Muscle layer of colon (tissue), 2 donors: ENCODE results near the gene HAUS3.

Source experiments
- H3K27ac ChIP-seq: one replicate; pipeline ENCODE4 v1.7.0; 2013; ENCODE audit warnings: low read depth, mild to moderate bottlenecking, low read length, moderate library complexity
- H3K27me3 ChIP-seq, 2 donors: one replicate each; pipeline ENCODE4 v1.7.0; 2013; ENCODE audit warnings: low read length in 2 of 2, mild to moderate bottlenecking in 2 of 2; ENCODE audit not compliant: insufficient read depth in 2 of 2, control insufficient read depth in 1 of 2
- H3K36me3 ChIP-seq: one replicate; pipeline ENCODE4 v1.7.0; 2013; ENCODE audit warnings: mild to moderate bottlenecking, low read length; ENCODE audit not compliant: insufficient read depth
- H3K4me1 ChIP-seq: one replicate; pipeline ENCODE4 v1.7.0; 2013; ENCODE audit warnings: mild to moderate bottlenecking, low read length; ENCODE audit not compliant: insufficient read depth
- H3K4me3 ChIP-seq, 2 donors: one replicate each; pipeline ENCODE4 v1.7.0; 2013; ENCODE audit warnings: low read length in 2 of 2, low read depth in 1 of 2, mild to moderate bottlenecking in 1 of 2, moderate library complexity in 1 of 2
- H3K9ac ChIP-seq: one replicate; pipeline ENCODE4 v1.7.0; 2013; ENCODE audit warnings: low read length
- H3K9me3 ChIP-seq: one replicate; pipeline ENCODE4 v1.7.0; 2013; ENCODE audit warnings: mild to moderate bottlenecking, low read length
- donor health status: abdominal sarcoma.
- donor health status: Adenocarcinoma of cecum.

The HAUS3 gene

DNA sequence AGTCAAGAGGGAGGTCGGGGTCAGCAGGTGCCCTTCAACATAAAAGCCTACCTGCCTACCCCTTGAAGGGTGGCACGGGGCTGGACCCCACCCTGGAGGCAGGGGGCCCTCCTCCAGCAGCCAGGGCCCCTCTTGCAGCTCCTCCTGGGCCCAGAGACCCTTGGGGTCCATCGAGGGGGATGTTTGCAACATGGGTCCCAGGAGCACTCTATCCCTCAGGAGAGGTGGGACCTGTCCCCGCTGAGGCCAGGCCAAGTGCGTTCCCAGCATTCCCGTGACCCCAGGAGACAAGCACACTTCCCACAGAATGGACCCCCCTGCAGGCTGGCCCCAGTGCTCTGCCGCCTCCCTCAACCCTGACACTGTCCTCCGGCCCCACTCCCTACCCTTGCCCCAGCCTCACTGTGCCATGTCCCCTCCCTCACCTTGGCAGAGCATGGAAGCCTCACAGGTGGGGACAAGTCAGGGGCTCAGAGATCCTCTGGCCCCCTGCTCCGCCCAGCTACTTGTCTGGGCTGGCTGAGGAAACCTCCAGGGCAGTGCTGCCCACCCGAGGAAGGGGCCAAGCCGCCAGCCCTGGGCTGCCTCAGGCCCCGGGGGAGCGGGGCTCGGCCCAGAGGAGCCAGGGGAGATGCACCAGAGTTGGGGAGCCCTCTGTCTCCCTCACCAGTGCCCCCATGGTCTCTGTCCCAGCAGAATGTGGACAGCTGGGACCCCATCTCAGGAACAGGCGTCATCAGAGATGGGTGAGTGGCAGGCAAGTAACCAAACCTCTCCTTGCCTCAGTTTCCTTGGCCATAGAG is 17.8 kb upstream of the HAUS3 start:
- H3K9ac ChIP-seq = peak overlapping the region; percentile 53
- peaks cover 11% of the 10 kb centered on the region for H3K36me3 ChIP-seq
- H3K4me1 ChIP-seq = peaks cover 76% of the 10 kb centered on the region
- peak overlapping the region; percentile 85 for H3K27ac ChIP-seq
- no peaks in the 10 kb centered on the region for H3K9me3 ChIP-seq
- H3K4me3 ChIP-seq = peak overlapping the region; percentile 46 to 87
- no peaks in the 10 kb centered on the region for H3K27me3 ChIP-seq

DNA sequence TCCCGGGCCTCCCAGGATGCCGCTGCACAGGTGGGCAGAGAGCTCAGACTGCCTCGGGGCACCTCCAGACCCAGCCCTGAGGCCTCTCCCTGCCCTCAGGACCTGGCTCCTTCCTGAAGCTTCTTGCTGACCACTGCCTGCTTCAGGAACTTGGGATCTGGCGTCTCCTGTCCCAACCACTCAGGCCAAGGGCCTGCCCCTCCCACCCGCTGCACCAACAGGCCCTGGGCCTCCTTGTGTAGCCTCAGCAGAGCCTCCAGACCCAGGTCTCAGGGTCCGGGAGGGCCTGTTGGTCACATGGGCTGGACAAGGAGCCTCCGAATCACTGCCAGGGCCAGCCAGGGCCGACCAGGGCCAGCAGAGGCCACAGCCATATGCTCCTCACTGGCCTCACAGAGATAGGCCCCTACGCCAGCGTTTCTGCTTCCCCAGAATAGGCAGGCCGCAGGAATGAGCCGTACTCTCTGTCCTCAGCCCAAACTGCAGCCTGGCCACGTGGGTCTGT is 17.2 kb upstream of the HAUS3 start:
- Histone ChIP-seq H3K4me1 (peaks cover 76% of the 10 kb centered on the region), H3K4me3 (peak overlapping the region in 1 of 2 donors; percentile 46), H3K9ac (peak overlapping the region; percentile 53), H3K36me3 (peaks cover 16% of the 10 kb centered on the region), H3K27ac (peak overlapping the region; percentile 58), H3K9me3 (no peaks in the 10 kb centered on the region), H3K27me3 (no peaks in the 10 kb centered on the region)

DNA sequence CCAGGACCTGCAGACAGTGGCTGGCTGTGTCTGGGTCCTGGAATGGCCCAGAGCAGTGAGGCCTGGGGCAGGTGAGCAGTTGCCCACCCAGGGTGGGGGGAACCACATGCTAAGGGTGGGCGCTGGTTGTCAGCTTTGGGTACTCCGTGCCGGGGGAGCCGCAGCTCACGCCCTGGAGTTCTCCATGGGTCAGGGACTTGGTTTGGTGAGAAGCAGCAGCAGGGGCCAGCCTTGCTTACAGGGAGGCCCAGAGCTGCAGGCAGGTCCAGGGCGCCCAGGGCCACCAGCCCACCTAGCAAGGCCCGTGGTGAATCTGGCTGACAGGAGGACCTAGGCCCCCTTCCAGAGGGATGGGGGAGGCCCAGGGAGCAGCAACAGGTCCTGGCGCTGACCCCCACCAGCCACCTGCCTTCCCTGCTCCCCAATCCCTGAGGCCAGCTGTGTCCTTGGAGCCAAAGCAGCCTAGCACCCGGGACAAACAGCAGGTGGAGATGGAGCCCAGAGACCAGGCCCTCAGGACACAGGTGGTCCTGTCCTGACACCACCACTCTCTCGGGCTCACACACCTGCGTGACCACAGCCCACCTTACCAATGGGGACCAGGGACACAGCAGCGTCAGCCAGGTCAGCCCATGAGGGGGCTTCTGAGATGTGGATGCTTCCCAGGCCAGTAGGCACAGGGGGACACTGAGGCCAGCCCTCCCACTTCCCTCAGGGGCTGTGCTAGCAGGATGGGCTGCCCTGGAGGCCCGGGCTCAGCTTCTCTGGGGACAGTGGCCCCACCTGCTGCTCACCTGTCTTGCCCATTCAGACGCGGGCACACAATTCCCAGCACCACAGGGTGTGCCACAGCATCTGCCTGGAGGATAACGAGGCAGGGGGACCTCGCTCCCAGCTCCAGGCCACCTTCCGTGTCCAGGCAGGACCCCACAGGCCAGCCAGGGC is 16.4 kb upstream of the HAUS3 start:
- H3K9ac ChIP-seq = peak overlapping the region; percentile 25
- H3K27me3 ChIP-seq = no peaks in the 10 kb centered on the region
- H3K4me3 ChIP-seq = no peak overlapping the region
- H3K4me1 ChIP-seq = peaks cover 70% of the 10 kb centered on the region
- no peaks in the 10 kb centered on the region for H3K9me3 ChIP-seq
- H3K36me3 ChIP-seq = peaks cover 20% of the 10 kb centered on the region
- peak overlapping the region; percentile 82 for H3K27ac ChIP-seq

DNA sequence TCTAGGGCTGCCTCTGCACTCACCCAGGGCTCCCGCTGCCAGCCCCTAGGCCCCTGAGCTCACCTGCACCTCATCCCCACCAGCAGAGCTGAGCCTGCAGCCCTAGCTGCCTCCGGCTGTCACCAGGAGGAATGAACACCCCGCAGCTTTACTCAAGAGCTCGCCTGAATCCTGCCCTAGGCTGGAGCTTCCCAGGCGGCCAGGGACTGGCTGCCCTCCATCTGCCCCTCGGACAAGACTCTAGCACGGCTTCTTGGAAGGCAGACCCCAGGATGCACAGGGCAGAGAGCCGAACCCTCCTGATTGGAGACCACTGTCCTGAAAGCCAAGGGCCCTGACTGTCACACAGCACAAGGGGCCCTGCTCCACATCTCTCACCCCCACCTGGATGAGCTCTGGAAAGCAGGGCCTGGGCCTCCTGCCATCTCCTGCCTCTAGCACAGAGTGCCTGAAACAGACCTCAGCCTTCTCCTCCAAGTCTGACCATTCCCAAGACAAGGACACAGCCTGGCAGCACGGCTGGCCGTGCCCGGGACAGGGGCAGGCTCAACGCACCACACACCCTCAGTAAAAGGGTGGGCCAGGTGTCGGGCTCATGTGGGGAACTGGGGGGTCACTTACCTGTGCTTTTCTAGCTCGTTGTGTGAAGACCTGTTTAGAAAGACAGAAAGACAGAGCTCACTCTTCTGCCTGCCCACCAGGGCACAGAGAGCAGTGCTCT is 15.6 kb upstream of the HAUS3 start:
- Histone ChIP-seq H3K4me3 (no peak overlapping the region), H3K27ac (peak overlapping the region; percentile 82), H3K36me3 (peaks cover 27% of the 10 kb centered on the region), H3K27me3 (no peaks in the 10 kb centered on the region), H3K9me3 (no peaks in the 10 kb centered on the region), H3K9ac (peak overlapping the region; percentile 25), H3K4me1 (peaks cover 63% of the 10 kb centered on the region)

DNA sequence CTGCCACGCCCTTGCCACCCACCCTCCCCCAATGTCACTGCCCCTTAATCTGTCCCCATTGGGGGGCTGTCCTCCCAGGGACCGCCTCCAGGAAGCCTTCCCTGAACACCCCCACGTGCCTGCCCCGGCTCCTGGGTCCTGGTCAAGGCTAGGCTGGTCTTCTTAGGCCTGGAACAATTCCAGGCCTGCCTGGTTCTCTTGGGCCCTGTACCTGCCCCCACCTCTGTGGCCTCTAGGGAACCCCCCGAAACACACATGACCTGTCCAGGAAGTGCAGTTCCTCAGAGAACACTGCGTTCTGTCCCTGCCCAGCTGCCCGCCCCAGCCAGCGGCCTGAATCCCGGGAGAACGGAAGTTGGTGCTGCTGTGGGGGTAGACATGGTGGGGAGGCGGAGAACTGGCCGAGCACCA is 14.9 kb upstream of the HAUS3 start:
- peaks cover 63% of the 10 kb centered on the region for H3K4me1 ChIP-seq
- peaks cover 31% of the 10 kb centered on the region for H3K36me3 ChIP-seq
- H3K27ac ChIP-seq = peak overlapping the region; percentile 82
- H3K4me3 ChIP-seq = peak overlapping the region in 1 of 2 donors; percentile 38
- H3K9ac ChIP-seq = peak overlapping the region; percentile 15
- no peaks in the 10 kb centered on the region for H3K27me3 ChIP-seq
- no peaks in the 10 kb centered on the region for H3K9me3 ChIP-seq

DNA sequence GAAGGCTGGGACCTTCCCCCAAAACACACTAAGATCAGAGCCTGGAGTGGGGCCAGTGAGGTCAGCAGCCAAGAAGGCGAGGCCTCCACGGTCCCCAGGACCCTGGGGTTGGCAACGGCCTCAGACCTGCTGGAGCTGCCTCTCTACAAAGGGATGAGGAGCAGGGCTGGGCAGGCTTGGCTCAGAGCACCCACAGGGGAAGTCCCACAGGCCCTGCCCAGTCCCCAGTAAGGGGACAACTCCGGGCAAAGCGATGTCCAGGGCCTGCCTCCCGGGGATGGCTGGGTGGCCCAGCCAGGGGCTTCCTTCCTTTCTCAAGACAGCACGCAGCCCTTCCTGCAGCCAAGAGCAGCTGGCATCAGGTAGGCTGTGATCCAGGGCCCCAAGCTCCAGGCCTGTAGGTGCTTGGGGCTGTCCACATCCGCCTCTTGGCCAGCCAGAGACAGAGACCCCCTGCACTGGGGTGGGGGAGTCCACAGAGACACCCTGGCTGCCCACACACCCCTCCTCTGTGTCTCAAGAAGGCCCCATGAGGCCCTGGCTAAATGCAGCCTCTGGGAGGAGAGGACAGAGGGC is 14.3 kb upstream of the HAUS3 start:
- H3K9me3 ChIP-seq = no peaks in the 10 kb centered on the region
- no peaks in the 10 kb centered on the region for H3K27me3 ChIP-seq
- peak overlapping the region; percentile 38 for H3K4me3 ChIP-seq
- peak overlapping the region; percentile 15 for H3K9ac ChIP-seq
- H3K36me3 ChIP-seq = peaks cover 35% of the 10 kb centered on the region
- peak overlapping the region; percentile 82 for H3K27ac ChIP-seq
- H3K4me1 ChIP-seq = peaks cover 63% of the 10 kb centered on the region

DNA sequence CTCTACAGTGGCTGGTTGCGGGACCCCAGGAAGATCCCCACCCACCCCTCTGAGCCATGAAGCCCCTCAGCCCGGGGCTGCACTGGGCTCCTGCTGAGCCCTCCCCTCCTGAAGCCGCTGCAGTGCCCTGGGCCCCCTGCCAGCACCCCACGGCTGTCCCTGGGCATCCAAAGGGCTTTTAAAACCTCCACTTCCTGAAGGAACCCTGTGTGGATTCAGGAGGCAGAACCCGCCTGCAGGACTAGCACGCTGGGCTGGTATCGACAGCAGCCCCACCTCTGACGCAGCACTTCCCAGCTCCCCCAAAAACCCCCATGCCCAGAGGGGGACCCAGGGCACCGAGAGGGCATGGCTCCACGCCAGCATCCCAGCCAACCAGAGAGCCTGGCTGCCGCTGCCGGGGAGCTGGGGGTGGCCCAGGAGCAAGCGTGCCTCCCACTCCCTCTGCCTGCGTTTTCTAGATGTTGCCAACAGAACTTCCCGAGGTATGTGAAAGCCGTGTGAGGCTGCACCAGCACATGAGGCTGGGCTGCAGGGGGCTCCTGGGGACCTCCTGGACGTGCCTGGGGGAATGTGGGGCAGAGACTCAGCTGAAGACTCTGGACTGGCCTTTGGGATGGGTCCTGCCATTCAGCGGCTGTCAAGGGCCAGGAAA is 13.7 kb upstream of the HAUS3 start:
- Histone ChIP-seq H3K9me3 (no peaks in the 10 kb centered on the region), H3K4me3 (peak overlapping the region; percentile 38), H3K4me1 (peaks cover 62% of the 10 kb centered on the region), H3K27ac (peak overlapping the region; percentile 82), H3K36me3 (peaks cover 41% of the 10 kb centered on the region), H3K27me3 (no peaks in the 10 kb centered on the region), H3K9ac (peak overlapping the region; percentile 15)

DNA sequence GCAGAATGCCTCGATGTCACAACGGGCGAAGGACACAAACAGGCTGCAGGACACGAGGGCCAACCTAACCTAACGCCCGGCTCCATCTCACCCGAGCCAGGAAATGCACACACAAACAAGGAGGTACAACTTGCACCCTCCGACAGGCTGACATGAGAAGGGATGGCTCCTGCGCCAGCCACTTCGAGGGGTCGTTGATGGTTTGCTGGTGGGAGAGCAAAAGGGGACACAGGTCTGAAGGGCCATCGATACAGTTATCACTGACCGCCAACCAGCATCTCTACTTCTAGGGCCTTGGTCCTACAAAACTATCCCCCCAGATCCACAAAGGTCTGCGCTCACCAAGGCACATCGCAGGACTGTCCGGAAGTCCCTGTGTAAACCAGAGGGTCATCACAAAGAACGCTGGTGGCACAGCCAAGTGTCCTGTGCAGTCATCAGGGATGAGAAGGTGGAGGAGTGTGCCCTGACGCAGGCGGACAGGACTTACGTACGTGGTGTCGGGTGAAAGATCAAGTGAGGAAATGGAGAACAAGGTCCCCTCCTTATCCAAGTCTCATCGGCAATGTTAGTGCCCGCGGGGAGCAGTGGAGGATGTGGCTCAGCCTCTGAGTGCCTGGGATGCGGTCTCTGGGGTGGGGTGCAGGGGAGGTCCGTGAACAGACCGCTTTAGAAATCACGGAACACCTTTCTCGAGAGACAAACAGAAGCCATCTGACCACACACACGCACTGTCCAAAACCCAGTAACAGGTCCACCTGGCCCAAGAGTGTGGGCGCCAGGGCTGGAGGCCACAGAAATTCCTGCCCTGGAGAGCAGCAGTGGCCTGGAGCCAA is 13.0 kb upstream of the HAUS3 start:
- no peak overlapping the region for H3K9ac ChIP-seq
- H3K36me3 ChIP-seq = peaks cover 47% of the 10 kb centered on the region
- peaks cover 54% of the 10 kb centered on the region for H3K4me1 ChIP-seq
- peak overlapping the region; percentile 82 for H3K27ac ChIP-seq
- H3K9me3 ChIP-seq = no peaks in the 10 kb centered on the region
- H3K27me3 ChIP-seq = no peaks in the 10 kb centered on the region
- no peak overlapping the region for H3K4me3 ChIP-seq

DNA sequence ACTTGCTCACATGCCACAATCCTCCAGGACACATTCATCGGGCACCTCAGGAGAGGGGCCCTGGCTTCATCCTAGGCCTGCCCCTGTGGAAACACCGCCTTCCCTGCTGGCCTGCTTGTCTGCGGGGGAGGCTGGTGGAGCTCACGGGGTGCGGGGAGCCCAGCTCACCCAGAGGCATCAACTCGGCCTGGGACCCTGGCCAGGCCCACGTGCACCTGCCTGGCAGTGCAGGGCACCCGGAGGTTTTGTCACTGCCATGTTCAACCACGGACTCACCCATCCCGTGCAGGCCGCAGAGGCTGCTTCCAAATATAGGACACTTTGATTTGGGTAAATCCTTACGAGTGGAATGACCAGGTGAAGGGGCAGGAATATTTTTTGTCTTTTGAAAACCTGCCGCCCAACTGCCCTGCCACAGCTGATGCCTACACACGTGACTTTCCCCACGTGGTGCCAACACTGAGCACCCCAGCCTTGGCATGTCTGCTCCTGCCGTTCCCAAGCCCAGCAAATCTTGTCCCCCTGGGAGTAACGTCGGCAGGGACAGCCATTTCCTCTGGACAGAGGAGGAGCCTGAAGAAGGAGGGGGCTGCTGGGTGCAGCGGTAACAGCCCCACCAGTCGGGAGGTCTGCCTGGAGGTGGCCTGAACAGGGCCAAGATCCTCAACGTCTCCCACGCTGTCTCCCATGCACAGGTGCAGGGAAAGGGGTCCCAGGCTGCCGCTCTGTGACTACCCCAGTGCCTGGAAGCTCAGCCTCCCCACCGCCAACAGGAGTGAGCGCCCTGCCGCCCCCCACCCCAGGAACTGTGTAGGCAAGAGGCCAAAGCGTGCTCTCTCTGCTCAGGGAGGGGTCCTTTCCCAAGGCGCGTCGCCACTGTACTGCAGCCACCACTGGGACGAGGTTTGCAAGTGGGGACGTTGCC is 11.5 kb upstream of the HAUS3 start:
- no peaks in the 10 kb centered on the region for H3K27me3 ChIP-seq
- H3K9me3 ChIP-seq = no peaks in the 10 kb centered on the region
- no peak overlapping the region for H3K4me3 ChIP-seq
- peaks cover 50% of the 10 kb centered on the region for H3K36me3 ChIP-seq
- no peak overlapping the region for H3K27ac ChIP-seq
- H3K9ac ChIP-seq = no peak overlapping the region
- peaks cover 40% of the 10 kb centered on the region for H3K4me1 ChIP-seq
